Heart right ventricle (tissue), 16 donors: Measurements from ENCODE around the gene SLC22A16. TPM values are rescaled to one million over a fixed set of nuclear protein-coding genes. Genes with fewer than 3 reads are reported as not detected.
"Not testable (repeated sequence)": the region's sequence is repeated elsewhere in the genome, so short reads cannot be mapped to it uniquely, and the experiment has no call there.

Source experiments
- ATAC-seq, 8 donors: fragments of 200-7000 bp; cut with Tn5 transposase; one replicate each; pipeline ENCODE4 v1.9.1; 2020; ENCODE audit warnings: mild to moderate bottlenecking in 8 of 8, moderate library complexity in 8 of 8, moderate number of reproducible peaks in 1 of 8
- DNase-seq, 2 donors: peaks; one replicate each; pipeline ENCODE4 v3.0.0-alpha.2; 2020
- H3K27ac ChIP-seq, 10 donors: fragments of 200-600 bp; sonication (generic) in 2 of 10; one replicate each; pipeline versions ENCODE4 v1.5.0 to v1.8.0; 2020 to 2022; ENCODE audit warnings: mild to moderate bottlenecking in 3 of 10
- H3K27me3 ChIP-seq, 7 donors: fragments of 200-600 bp; one replicate each; pipeline ENCODE4 v1.8.0; 2021 to 2022; ENCODE audit warnings: mild to moderate bottlenecking in 2 of 7
- H3K36me3 ChIP-seq, 9 donors: fragments of 200-600 bp; sonication (generic) in 1 of 9; one replicate each; pipeline versions ENCODE4 v1.5.0 to v1.8.0; 2020 to 2022; ENCODE audit warnings: mild to moderate bottlenecking in 2 of 9
- H3K4me1 ChIP-seq, 9 donors: fragments of 200-600 bp; sonication (generic) in 1 of 9; one replicate each; pipeline versions ENCODE4 v1.5.0 to v1.8.0; 2020 to 2022; ENCODE audit warnings: mild to moderate bottlenecking in 4 of 9
- H3K4me3 ChIP-seq, 10 donors: fragments of 200-600 bp; sonication (generic) in 2 of 10; one replicate each; pipeline versions ENCODE4 v1.5.0 to v1.8.0; 2020 to 2022; ENCODE audit warnings: mild to moderate bottlenecking in 7 of 10, moderate library complexity in 2 of 10
- H3K9me3 ChIP-seq, 11 donors: fragments of 200-600 bp in 10 of 11; sonication (generic) in 2 of 11; one replicate each; pipeline versions ENCODE4 v1.5.0 to v1.8.0; 2013 to 2022; ENCODE audit warnings: mild to moderate bottlenecking in 2 of 11, control low read depth in 1 of 11, moderate library complexity in 1 of 11
- WGBS, 2 donors: extraction: QIAGEN DNeasy Blood & Tissue Kit; methylation state at CpG; one replicate each; pipeline ENCODE4 v1.1.7; 2013; ENCODE audit warnings: inconsistent platforms in 1 of 2; 5-methylcytosine and 5-hydroxymethylcytosine counted together
- intact Hi-C, 10 donors: fragments of 100-400 bp; cut with DNase I; formaldehyde crosslinking; loops; one replicate each; pipeline versions ENCODE4 v1.11.1 to v1.14.2; 2022
- polyA plus RNA-seq, 2 donors: library from polyadenylated mRNA; stranded (reverse); fragments of 200-250 nt; gene quantifications; one replicate each; pipeline ENCODE4 v1.2.3, GENCODE V29; 2013
- total RNA-seq, 10 donors: library from RNA; stranded (reverse); fragmentation: NEBNext Ultra II Directional in 3 of 10; extraction: Animal tissue kit (Norgen Biotek cat#: 25700) in 3 of 10; gene quantifications; one replicate each; pipeline versions ENCODE4 v1.2.1 to v1.2.4, GENCODE V29; 2021 to 2023
- TF ChIP-seq, protein P1 (sequence below), 9 donors: fragments of 200-600 bp; sonication (generic) in 2 of 9; IDR thresholded peaks; one replicate each; pipeline versions ENCODE4 v1.5.0 to v1.8.0; 2021 to 2022; ENCODE audit warnings: antibody characterized with exemption in 9 of 9, mild to moderate bottlenecking in 5 of 9, moderate library complexity in 1 of 9
- donor health status: Arrhythmogenic right ventricular cardiomyopathy.
- donor health status: ischemic (EF 13 %, LVEDD 7.1; RV severe dilation, severe dysfunction).
- donor health status: healthy with polysubstance abuse.
- donor health status: DM: no; HTN: yes; CAD: no.
- donor health status: DM: no; HTN: no; CAD: no.
- donor health status: ischemic (EF 25% LVEDD 6.9; RV normal size, moderate dysfunction).
- donor health status: ischemic (EF 25% LVEDD 5.7; RV mildly dilated, moderate dysfunction).
- donor health status: healthy.
- donor health status: DM: yes; HTN: yes; CAD: no.
- donor health status: Ischemic cardiomyopathy.
- donor health status: ischemic (EF 35%, LVEDD 5.7; RV mildly dilated, moderate dysfunction).
- donor health status: nonischemic (EF 11% LVEDD 7.7; RV severe dilation, severe dysfunction).
- donor health status: DM: yes; HTN: yes; CAD: no.
- donor health status: PGD.
- donor health status: ischemic (EF 29% LVEDD 5.4; RV normal size, mild dysfunction).
- donor health status: nonischemic (EF 23%, LVEDD 6.1; RV moderate dilation, normal function).

The SLC22A16 gene
- total and polyA plus RNA-seq, 12 donors = 0.09 to 1.9 (median 0.53) TPM; not detected in 9

DNA sequence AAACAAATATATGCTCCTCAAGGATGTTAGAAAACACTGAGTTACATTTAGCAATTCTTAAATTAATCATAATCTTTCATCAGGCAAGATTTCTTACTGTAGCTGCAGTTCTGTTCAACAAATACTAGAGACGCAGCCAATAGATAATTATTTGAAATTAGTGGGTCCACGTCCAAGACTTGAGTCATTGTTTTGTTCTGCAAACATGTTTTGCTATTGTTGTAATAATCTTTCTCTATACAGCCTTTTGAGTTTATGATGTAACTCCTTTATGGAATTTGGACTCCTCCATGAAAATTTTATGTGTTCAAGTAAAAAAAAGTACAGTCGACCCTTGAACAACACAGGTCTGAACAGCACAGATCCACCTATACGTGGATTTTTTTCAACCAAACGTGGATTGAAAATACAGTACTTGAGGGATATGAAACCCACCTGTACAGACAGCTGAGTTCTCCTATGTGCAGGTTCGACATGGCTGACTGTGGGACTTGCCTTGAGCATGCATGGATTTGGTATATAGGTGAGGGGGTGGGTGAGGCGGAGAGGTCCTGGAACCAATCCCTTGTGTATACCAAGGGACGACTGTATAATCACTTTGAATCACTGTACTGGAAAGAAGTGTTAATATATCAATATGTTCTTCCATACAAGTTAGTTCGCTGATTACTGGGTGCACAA, 41.3 kb upstream of the SLC22A16 start:
- intact Hi-C loops = no loop called here
- ATAC-seq (no peak), DNase-seq (no peak)
- H3K27me3 ChIP-seq = peaks cover 0 to 4% (median 0%) of the 10 kb centered on the region in 7 donors
- H3K4me1 ChIP-seq = peaks cover 0 to 21% (median 3%) of the 10 kb centered on the region in 9 donors
- no peak overlapping the region for H3K27ac ChIP-seq
- H3K36me3 ChIP-seq = no peaks in the 10 kb centered on the region
- TF ChIP-seq, protein P1, sequence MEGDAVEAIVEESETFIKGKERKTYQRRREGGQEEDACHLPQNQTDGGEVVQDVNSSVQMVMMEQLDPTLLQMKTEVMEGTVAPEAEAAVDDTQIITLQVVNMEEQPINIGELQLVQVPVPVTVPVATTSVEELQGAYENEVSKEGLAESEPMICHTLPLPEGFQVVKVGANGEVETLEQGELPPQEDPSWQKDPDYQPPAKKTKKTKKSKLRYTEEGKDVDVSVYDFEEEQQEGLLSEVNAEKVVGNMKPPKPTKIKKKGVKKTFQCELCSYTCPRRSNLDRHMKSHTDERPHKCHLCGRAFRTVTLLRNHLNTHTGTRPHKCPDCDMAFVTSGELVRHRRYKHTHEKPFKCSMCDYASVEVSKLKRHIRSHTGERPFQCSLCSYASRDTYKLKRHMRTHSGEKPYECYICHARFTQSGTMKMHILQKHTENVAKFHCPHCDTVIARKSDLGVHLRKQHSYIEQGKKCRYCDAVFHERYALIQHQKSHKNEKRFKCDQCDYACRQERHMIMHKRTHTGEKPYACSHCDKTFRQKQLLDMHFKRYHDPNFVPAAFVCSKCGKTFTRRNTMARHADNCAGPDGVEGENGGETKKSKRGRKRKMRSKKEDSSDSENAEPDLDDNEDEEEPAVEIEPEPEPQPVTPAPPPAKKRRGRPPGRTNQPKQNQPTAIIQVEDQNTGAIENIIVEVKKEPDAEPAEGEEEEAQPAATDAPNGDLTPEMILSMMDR (IDR thresholded peaks at IDR 0.05) = no peak
- H3K4me3 ChIP-seq = no peak overlapping the region
- H3K9me3 ChIP-seq = no peaks in the 10 kb centered on the region
- 69 to 70% methylated on average over 9 of the region's 9 CpGs for WGBS, 2 donors

DNA sequence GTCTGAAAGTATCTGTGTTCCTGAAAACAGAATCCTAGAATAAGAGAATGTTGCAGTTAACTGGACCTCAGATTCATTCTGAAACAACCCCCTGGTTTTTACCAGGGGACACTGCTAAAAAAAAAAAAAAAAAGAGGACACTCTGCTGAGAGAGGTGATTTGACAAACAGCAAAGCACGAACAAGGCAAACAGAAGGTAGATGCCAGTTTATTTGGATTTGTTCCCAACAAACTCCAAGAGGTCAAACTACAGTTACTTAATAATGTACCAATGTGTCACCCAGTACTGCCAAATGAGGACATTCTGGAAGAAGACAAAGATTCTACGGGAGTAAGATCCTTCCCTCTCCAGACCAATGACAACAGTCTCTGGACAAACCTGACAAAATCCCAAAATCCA, 40.6 kb upstream of the SLC22A16 start:
- Histone ChIP-seq H3K4me3 (no peak overlapping the region), H3K36me3 (no peaks in the 10 kb centered on the region), H3K27me3 (peaks cover 0 to 4% (median 0%) of the 10 kb centered on the region in 7 donors), H3K27ac (no peak overlapping the region), H3K4me1 (peaks cover 0 to 24% (median 3%) of the 10 kb centered on the region in 9 donors), H3K9me3 (no peaks in the 10 kb centered on the region)
- intact Hi-C loops = no loop called here
- no peak for DNase-seq
- no peak for ATAC-seq
- TF ChIP-seq, protein P1 (IDR thresholded peaks at IDR 0.05) = no peak
- 44 to 52% methylated on average over 2 of the region's 2 CpGs for WGBS, 2 donors

DNA sequence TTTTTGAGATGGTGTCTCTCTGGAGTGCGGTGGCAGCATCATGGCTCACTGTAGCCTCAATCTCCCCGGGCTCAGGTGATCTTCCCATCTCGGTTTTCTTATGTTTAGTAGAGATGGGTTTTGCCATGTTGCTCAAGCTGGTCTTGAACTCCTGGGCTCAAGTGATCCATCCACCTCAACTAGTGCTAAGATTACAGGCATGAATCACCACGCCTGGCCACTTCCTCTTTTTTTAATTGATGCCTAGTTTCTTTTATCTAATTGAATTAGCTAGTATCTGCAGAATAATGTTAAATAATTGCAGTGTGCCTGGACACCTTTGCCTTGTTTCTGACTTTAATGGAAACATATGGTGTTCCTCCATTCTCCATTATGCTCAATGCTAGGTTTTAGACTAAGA, 38.4 kb upstream of the SLC22A16 start:
- H3K4me1 ChIP-seq = peaks cover 0 to 29% (median 3%) of the 10 kb centered on the region in 9 donors
- H3K9me3 ChIP-seq = no peaks in the 10 kb centered on the region
- intact Hi-C loops = no loop called here
- H3K36me3 ChIP-seq = no peaks in the 10 kb centered on the region
- H3K4me3 ChIP-seq = no peak overlapping the region
- TF ChIP-seq, protein P1 (IDR thresholded peaks at IDR 0.05) = no peak
- no peak overlapping the region for H3K27ac ChIP-seq
- no peak for DNase-seq
- H3K27me3 ChIP-seq = peaks cover 0 to 4% (median 0%) of the 10 kb centered on the region in 7 donors
- 58 to 75% methylated on average over 4 of the region's 4 CpGs for WGBS, 2 donors
- ATAC-seq = no peak

DNA sequence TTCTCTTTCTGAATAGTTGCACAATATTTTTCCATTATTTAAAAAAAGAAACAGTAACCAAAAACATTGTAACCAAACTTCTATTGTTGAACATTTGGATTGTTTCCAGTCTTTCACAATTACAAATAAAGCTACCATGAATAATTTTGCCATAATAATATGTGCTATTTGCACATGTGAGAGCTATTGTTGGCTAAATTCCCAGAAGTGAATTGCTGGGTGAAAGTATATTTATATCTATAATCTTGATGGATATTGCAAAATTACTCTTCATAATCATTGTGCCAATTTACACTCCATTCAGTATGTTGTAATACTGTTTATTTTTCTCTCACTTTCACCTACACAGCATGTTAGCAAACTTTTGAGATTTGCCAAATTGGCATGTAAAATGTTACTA, 36.6 kb upstream of the SLC22A16 start:
- Histone ChIP-seq H3K4me1 (peaks cover 0 to 28% (median 3%) of the 10 kb centered on the region in 9 donors), H3K27ac (no peak overlapping the region), H3K36me3 (no peaks in the 10 kb centered on the region), H3K9me3 (no peaks in the 10 kb centered on the region), H3K27me3 (peaks cover 0 to 8% (median 0%) of the 10 kb centered on the region in 7 donors), H3K4me3 (no peak overlapping the region)
- TF ChIP-seq, protein P1 (IDR thresholded peaks at IDR 0.05) = no peak
- ATAC-seq = no peak
- DNase-seq = no peak
- intact Hi-C loops = no loop called here

DNA sequence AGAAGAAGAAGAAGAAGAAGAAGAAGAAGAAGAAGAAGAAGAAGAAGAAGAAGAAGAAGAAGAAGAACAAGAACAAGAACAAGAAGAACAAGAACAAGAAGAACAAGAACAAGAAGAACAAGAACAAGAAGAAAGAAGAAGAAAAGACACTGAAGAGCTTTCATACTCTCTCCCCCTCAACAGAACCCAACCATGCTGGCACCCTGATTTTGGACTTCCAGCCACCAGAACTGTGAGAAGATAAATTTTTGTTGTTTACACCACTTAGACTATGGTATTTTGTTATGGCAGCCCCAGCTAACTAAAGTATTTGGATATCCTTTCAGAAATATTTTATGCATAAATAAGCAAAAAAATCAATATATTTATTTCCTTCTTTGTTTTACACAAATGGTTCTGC, 36.1 kb upstream of the SLC22A16 start:
- peaks cover 0 to 28% (median 3%) of the 10 kb centered on the region in 9 donors for H3K4me1 ChIP-seq
- ATAC-seq, H3K9me3 ChIP-seq, H3K36me3 ChIP-seq, H3K27me3 ChIP-seq, intact Hi-C loops, DNase-seq, H3K4me3 ChIP-seq, H3K27ac ChIP-seq: not testable (repeated sequence)
